Smooth muscle cell (in vitro differentiated cells): ENCODE data around the gene TMEM53. TPM values are rescaled to one million over a fixed set of nuclear protein-coding genes. Genes with fewer than 3 reads are reported as not detected.

Experiments
- DNase-seq: peaks from one replicate; lab custom pipeline; 2025; ENCODE audit not compliant: unreplicated experiment; lab: John Stamatoyannopoulos, UW
- H2AFZ ChIP-seq: fragments of 200-600 bp; sonication (generic); 2 replicates; pipeline ENCODE4 v1.6.0; 2016; ENCODE audit warnings: antibody characterized with exemption, low read depth, mild to moderate bottlenecking
- H3F3A ChIP-seq: fragments of 200-600 bp; sonication (generic); 2 replicates; pipeline ENCODE4 v1.6.0; 2017; ENCODE audit warnings: antibody characterized with exemption, low read depth
- H3K27ac ChIP-seq: fragments of 200-600 bp; sonication (generic); 2 replicates; pipeline ENCODE4 v1.5.1; 2016; ENCODE audit warnings: low read depth, mild to moderate bottlenecking
- H3K27me3 ChIP-seq: fragments of 200-600 bp; sonication (generic); 2 replicates; pipeline ENCODE4 v1.6.1; 2016; ENCODE audit warnings: low read depth, mild to moderate bottlenecking
- H3K36me3 ChIP-seq: fragments of 200-600 bp; sonication (generic); 2 replicates; pipeline ENCODE4 v1.5.1; 2016; ENCODE audit warnings: low read depth
- H3K4me1 ChIP-seq: fragments of 200-600 bp; sonication (generic); 2 replicates; pipeline ENCODE4 v1.5.1; 2016; ENCODE audit warnings: low read depth
- H3K4me2 ChIP-seq: fragments of 200-600 bp; sonication (generic); 2 replicates; pipeline ENCODE4 v1.6.0; 2016; ENCODE audit warnings: mild to moderate bottlenecking
- H3K4me3 ChIP-seq: fragments of 200-600 bp; sonication (generic); 2 replicates; pipeline ENCODE4 v1.5.1; 2016; ENCODE audit warnings: mild to moderate bottlenecking
- H3K79me2 ChIP-seq: fragments of 200-600 bp; sonication (generic); 2 replicates; pipeline ENCODE4 v1.6.0; 2016; ENCODE audit warnings: low read depth, mild to moderate bottlenecking
- H3K9ac ChIP-seq: fragments of 200-600 bp; sonication (generic); 2 replicates; pipeline ENCODE4 v1.6.0; 2016; ENCODE audit warnings: low read depth
- H3K9me3 ChIP-seq: fragments of 200-600 bp; sonication (generic); replicated peaks from 2 replicates; pipeline ENCODE4 v1.5.1; 2016; ENCODE audit warnings: low read depth
- H4K20me1 ChIP-seq: fragments of 200-600 bp; sonication (generic); 2 replicates; pipeline ENCODE4 v1.6.0; 2016; ENCODE audit warnings: low read depth
- CTCF ChIP-seq: fragments of 200-600 bp; sonication (generic); IDR thresholded peaks from 2 replicates; pipeline ENCODE4 v1.5.1; 2017; ENCODE audit warnings: borderline replicate concordance, mild to moderate bottlenecking, antibody characterized with exemption; ENCODE audit not compliant: insufficient read depth, poor library complexity, severe bottlenecking
- WGBS: methylation state at CpG from one replicate; pipeline ENCODE4 v1.1.7; 2016; ENCODE audit warnings: low lambda C conversion rate; 5-methylcytosine and 5-hydroxymethylcytosine counted together
- polyA plus RNA-seq: library from polyadenylated mRNA; unstranded; fragments of >200 nt; fragmentation: Nextera tagmentation; extraction: Ambion mirVana; gene quantifications from 2 replicates; pipeline ENCODE4 v1.2.1, GENCODE V29; 2016
- total RNA-seq: library from RNA; depleted of rRNA; stranded (reverse); fragments of >200 nt; gene quantifications from 2 replicates; pipeline ENCODE4 v1.2.3, GENCODE V29; 2014

The TMEM53 gene
- total and polyA plus RNA-seq, 2 experiments from 2014 or later, result 8.1 to 15.5 TPM

- H3K4me3 ChIP-seq, result no peak overlapping the region
- H3K4me2 ChIP-seq, result no peak overlapping the region
- no peaks in the 10 kb centered on the region for H3F3A ChIP-seq
- no peaks in the 10 kb centered on the region for H3K9me3 ChIP-seq
- WGBS, result 87% methylated on average over 12 of the region's 12 CpGs
- no peaks in the 10 kb centered on the region for H3K36me3 ChIP-seq
- DNase-seq, result no peak
- no peak overlapping the region for H3K27ac ChIP-seq
- TF ChIP-seq CTCF, result no peak
- H4K20me1 ChIP-seq, result no peaks in the 10 kb centered on the region
- H3K9ac ChIP-seq, result no peak overlapping the region
- H3K27me3 ChIP-seq, result no peaks in the 10 kb centered on the region
- H3K79me2 ChIP-seq, result no peaks in the 10 kb centered on the region
- no peak overlapping the region for H2AFZ ChIP-seq
- no peaks in the 10 kb centered on the region for H3K4me1 ChIP-seq
These were observed 14.6 kb upstream of the TMEM53 start for GRCh38 chr1:44688760-44689446.

- no peak overlapping the region for H3K9ac ChIP-seq
- no peak overlapping the region for H3K4me2 ChIP-seq
- no peak overlapping the region for H3K4me3 ChIP-seq
- DNase-seq, result no peak
- H3K27me3 ChIP-seq, result no peaks in the 10 kb centered on the region
- no peaks in the 10 kb centered on the region for H3K4me1 ChIP-seq
- no peak overlapping the region for H3K27ac ChIP-seq
- H3K79me2 ChIP-seq, result no peaks in the 10 kb centered on the region
- no peaks in the 10 kb centered on the region for H3K36me3 ChIP-seq
- no peak for TF ChIP-seq CTCF
- H4K20me1 ChIP-seq, result no peaks in the 10 kb centered on the region
- H3F3A ChIP-seq, result no peaks in the 10 kb centered on the region
- H3K9me3 ChIP-seq, result no peaks in the 10 kb centered on the region
- H2AFZ ChIP-seq, result no peak overlapping the region
- WGBS, result 91% methylated on average over 8 of the region's 8 CpGs
These were observed 11.6 kb upstream of the TMEM53 start for GRCh38 chr1:44685881-44686280.

GRCh38 chr1:44685218-44685617, 10.9 kb upstream of the TMEM53 start:
- H3K27me3 ChIP-seq, result no peaks in the 10 kb centered on the region
- H3K4me2 ChIP-seq, result no peak overlapping the region
- H3K27ac ChIP-seq, result no peak overlapping the region
- no peak overlapping the region for H3K9ac ChIP-seq
- H3K36me3 ChIP-seq, result no peaks in the 10 kb centered on the region
- no peaks in the 10 kb centered on the region for H3K9me3 ChIP-seq
- 97% methylated on average over 4 of the region's 4 CpGs for WGBS
- no peaks in the 10 kb centered on the region for H3K4me1 ChIP-seq
- H2AFZ ChIP-seq, result no peak overlapping the region
- no peak overlapping the region for H3K4me3 ChIP-seq
- H3K79me2 ChIP-seq, result no peaks in the 10 kb centered on the region
- no peaks in the 10 kb centered on the region for H4K20me1 ChIP-seq
- TF ChIP-seq CTCF, result no peak
- no peaks in the 10 kb centered on the region for H3F3A ChIP-seq
- no peak for DNase-seq

GRCh38 chr1:44684525-44684924, 10.2 kb upstream of the TMEM53 start:
- TF ChIP-seq CTCF, result no peak
- no peaks in the 10 kb centered on the region for H3K79me2 ChIP-seq
- H3K4me2 ChIP-seq, result no peak overlapping the region
- H3K4me1 ChIP-seq, result no peaks in the 10 kb centered on the region
- H3K27ac ChIP-seq, result no peak overlapping the region
- H3F3A ChIP-seq, result no peaks in the 10 kb centered on the region
- no peaks in the 10 kb centered on the region for H3K27me3 ChIP-seq
- H3K9me3 ChIP-seq, result no peaks in the 10 kb centered on the region
- H4K20me1 ChIP-seq, result no peaks in the 10 kb centered on the region
- no peak for DNase-seq
- no peaks in the 10 kb centered on the region for H3K36me3 ChIP-seq
- WGBS, result 94% methylated on average over 1 of the region's 1 CpG
- H2AFZ ChIP-seq, result no peak overlapping the region
- no peak overlapping the region for H3K4me3 ChIP-seq
- H3K9ac ChIP-seq, result no peak overlapping the region
